ENCODE results near the gene TMEM18. TPM values are rescaled to one million over a fixed set of nuclear protein-coding genes. Genes with fewer than 3 reads are reported as not detected.

TMEM18 gene
- polyA plus RNA-seq (49.3 and 58.6 TPM in 2 replicates), polyA minus RNA-seq (26.1 and 30.2 TPM in 2 replicates)

GRCh38 chr2:677056-677958 is at the start of gene TMEM18:
TMEM18 (minus strand) TSS chr2:677406; CDS start chr2:677345, 61 bp downstream.
- no peaks in the 10 kb centered on the region for H4K20me1 ChIP-seq (ENCODE audit: insufficient read depth)
- peak within 1 kb of the TSS; percentile 97 for H3K9ac ChIP-seq (ENCODE audit: low read length)
- TF ChIP-seq POLR2AphosphoS5 (IDR thresholded peaks at IDR 0.05) (peak; percentile 87), RAD21 (conservative IDR thresholded peaks at IDR 0.05) (peak; percentile 77), REST (IDR thresholded peaks at IDR 0.05; ENCODE audit: borderline replicate concordance) (peak; percentile 74), EZH2 (IDR thresholded peaks at IDR 0.05; ENCODE audit: borderline replicate concordance, insufficient read depth, low read length, poor library complexity, severe bottlenecking) (no peak), SMC3 (conservative IDR thresholded peaks at IDR 0.05; ENCODE audit: poor library complexity) (peak; percentile 86), TAF1 (IDR thresholded peaks at IDR 0.05; ENCODE audit: low read depth) (peak; percentile 68), MXI1 (conservative IDR thresholded peaks at IDR 0.05; ENCODE audit: poor library complexity, severe bottlenecking) (peak; percentile 35), EP300 (conservative IDR thresholded peaks at IDR 0.05; ENCODE audit: poor library complexity, severe bottlenecking) (peak; percentile 61)
- TF ChIP-seq, protein P1, sequence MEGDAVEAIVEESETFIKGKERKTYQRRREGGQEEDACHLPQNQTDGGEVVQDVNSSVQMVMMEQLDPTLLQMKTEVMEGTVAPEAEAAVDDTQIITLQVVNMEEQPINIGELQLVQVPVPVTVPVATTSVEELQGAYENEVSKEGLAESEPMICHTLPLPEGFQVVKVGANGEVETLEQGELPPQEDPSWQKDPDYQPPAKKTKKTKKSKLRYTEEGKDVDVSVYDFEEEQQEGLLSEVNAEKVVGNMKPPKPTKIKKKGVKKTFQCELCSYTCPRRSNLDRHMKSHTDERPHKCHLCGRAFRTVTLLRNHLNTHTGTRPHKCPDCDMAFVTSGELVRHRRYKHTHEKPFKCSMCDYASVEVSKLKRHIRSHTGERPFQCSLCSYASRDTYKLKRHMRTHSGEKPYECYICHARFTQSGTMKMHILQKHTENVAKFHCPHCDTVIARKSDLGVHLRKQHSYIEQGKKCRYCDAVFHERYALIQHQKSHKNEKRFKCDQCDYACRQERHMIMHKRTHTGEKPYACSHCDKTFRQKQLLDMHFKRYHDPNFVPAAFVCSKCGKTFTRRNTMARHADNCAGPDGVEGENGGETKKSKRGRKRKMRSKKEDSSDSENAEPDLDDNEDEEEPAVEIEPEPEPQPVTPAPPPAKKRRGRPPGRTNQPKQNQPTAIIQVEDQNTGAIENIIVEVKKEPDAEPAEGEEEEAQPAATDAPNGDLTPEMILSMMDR (IDR thresholded peaks at IDR 0.05; ENCODE audit: poor library complexity, severe bottlenecking), result peak; percentile 86
- peak within 1 kb of the TSS; percentile 84 for H3K4me3 ChIP-seq (ENCODE audit: low read length)
- H3K27me3 ChIP-seq (ENCODE audit: insufficient read depth, low read depth, low read length), result no peaks in the 10 kb centered on the region
- H3K9me2 ChIP-seq (ENCODE audit: insufficient read depth, low read length), result no peaks in the 10 kb centered on the region
- H3K9me3 ChIP-seq (ENCODE audit: low read length), result no peaks in the 10 kb centered on the region
- no peaks in the 10 kb centered on the region for H3K79me2 ChIP-seq (replicated peaks; ENCODE audit: insufficient read depth, low read length)
- H3K27ac ChIP-seq (ENCODE audit: low read length), result peak within 1 kb of the TSS; percentile 95
- no peaks in the 10 kb centered on the region for H3K36me3 ChIP-seq (ENCODE audit: insufficient read depth, low read length)
- peak within 1 kb of the TSS; percentile 82 for H3K4me2 ChIP-seq (ENCODE audit: low read length)
- H3F3A ChIP-seq (ENCODE audit: insufficient read depth, low read length, poor library complexity, severe bottlenecking), result no peaks in the 10 kb centered on the region
- peak within 1 kb of the TSS; percentile 83 for H2AFZ ChIP-seq (ENCODE audit: low read depth, low read length)

GRCh38 chr2:726169-726568 is 49.0 kb upstream of the TMEM18 start:
- Histone ChIP-seq H3K4me3 (ENCODE audit: low read length) (no peak overlapping the region), H3K27ac (ENCODE audit: low read length) (no peak overlapping the region), H3K79me2 (replicated peaks; ENCODE audit: insufficient read depth, low read length) (no peaks in the 10 kb centered on the region), H3K27me3 (ENCODE audit: insufficient read depth, low read depth, low read length) (no peaks in the 10 kb centered on the region), H3K9ac (ENCODE audit: low read length) (no peak overlapping the region), H3K4me2 (ENCODE audit: low read length) (no peak overlapping the region), H3F3A (ENCODE audit: insufficient read depth, low read length, poor library complexity, severe bottlenecking) (no peaks in the 10 kb centered on the region), H3K36me3 (ENCODE audit: insufficient read depth, low read length) (no peaks in the 10 kb centered on the region), H3K9me2 (ENCODE audit: insufficient read depth, low read length) (no peaks in the 10 kb centered on the region), H3K9me3 (ENCODE audit: low read length) (no peaks in the 10 kb centered on the region), H2AFZ (ENCODE audit: low read depth, low read length) (no peak overlapping the region), H4K20me1 (ENCODE audit: insufficient read depth) (no peaks in the 10 kb centered on the region)
- TF ChIP-seq SMC3 (conservative IDR thresholded peaks at IDR 0.05; ENCODE audit: poor library complexity), result no peak
- TF ChIP-seq TAF1 (IDR thresholded peaks at IDR 0.05; ENCODE audit: low read depth), result no peak
- no peak for TF ChIP-seq POLR2AphosphoS5 (IDR thresholded peaks at IDR 0.05)
- TF ChIP-seq EP300 (conservative IDR thresholded peaks at IDR 0.05; ENCODE audit: poor library complexity, severe bottlenecking), result no peak
- TF ChIP-seq, protein P1 (IDR thresholded peaks at IDR 0.05; ENCODE audit: poor library complexity, severe bottlenecking), result no peak
- TF ChIP-seq MXI1 (conservative IDR thresholded peaks at IDR 0.05; ENCODE audit: poor library complexity, severe bottlenecking), result no peak
- TF ChIP-seq REST (IDR thresholded peaks at IDR 0.05; ENCODE audit: borderline replicate concordance), result no peak
- TF ChIP-seq RAD21 (conservative IDR thresholded peaks at IDR 0.05), result no peak

Measured in neural cell (in vitro differentiated cells).